ENCODE data around the gene TUBA3E. TPM values are rescaled to one million over a fixed set of nuclear protein-coding genes. Genes with fewer than 3 reads are reported as not detected.
"Not testable (repeated sequence)": the region's sequence is repeated elsewhere in the genome, so short reads cannot be mapped to it uniquely, and the experiment has no call there.

Gene TUBA3E
- polyA plus RNA-seq, 1 donor (not counting 4 experiments of a cell fraction or from before 2014, with no cell fraction given): not detected

GRCh38 chr2:130181880-130182682, 16.2 kb downstream of the TUBA3E start, which contains the start of gene MZT2B:
Gene MZT2B (plus strand): TSS chr2:130182262. CDS start chr2:130182283, 21 bp downstream.
- Histone ChIP-seq H3K36me3 (ENCODE audit: control insufficient read depth in 2 of 2, extremely low read depth in 1 of 2, insufficient read depth in 2 of 2, low read length in 2 of 2) (peaks cover 0 to 12% of the 10 kb centered on the region in 2 experiments), H3K79me2 (ENCODE audit: control insufficient read depth, insufficient read depth, low read length) (peaks cover 71% of the 10 kb centered on the region), H3K9ac (ENCODE audit: control insufficient read depth, extremely low read depth, insufficient read depth, low read length) (peak within 1 kb of the TSS; percentile 92), H3K27ac (ENCODE audit: control insufficient read depth, insufficient read depth, low read length) (peak within 1 kb of the TSS; percentile 86), H2AFZ (ENCODE audit: control insufficient read depth, low read length) (peak within 1 kb of the TSS; percentile 92), H3K4me2 (ENCODE audit: control insufficient read depth, extremely low read depth, insufficient read depth, low read depth, low read length) (peak within 1 kb of the TSS; percentile 93), H3K4me1 (ENCODE audit: control insufficient read depth, extremely low read depth, insufficient read depth, low read length) (peaks cover 12% of the 10 kb centered on the region), H3K4me3 (ENCODE audit: control insufficient read depth in 2 of 3, extremely low read depth in 1 of 3, insufficient read depth in 2 of 3, low read depth in 1 of 3, low read length in 3 of 3) (peak within 1 kb of the TSS; percentile 88 to 99 (median 90))
- H3K9me1 ChIP-seq (ENCODE audit: control insufficient read depth, extremely low read depth, insufficient read depth, low read length); H3K27me3 ChIP-seq (ENCODE audit: control insufficient read depth, extremely low read depth, insufficient read depth, low read length); FAIRE-seq; H4K20me1 ChIP-seq (ENCODE audit: control insufficient read depth, extremely low read depth, insufficient read depth, low read length); dilution Hi-C loops (cut with MboI; ENCODE audit: extremely low pct_ligation_motif_present, low sequenced_read_pairs); H3K9me3 ChIP-seq (ENCODE audit: control insufficient read depth, low read depth, low read length): not testable (repeated sequence)
- DNase-seq (ENCODE audit: low read depth, low spot score): peak; percentile 1
- peak; percentile 40 to 73 (median 58) for TF ChIP-seq CTCF (optimal IDR thresholded peaks at IDR 0.05 in 1 of 3, IDR thresholded peaks at IDR 0.05 in 1 of 3, conservative IDR thresholded peaks at IDR 0.05 in 1 of 3; ENCODE audit: extremely low read depth in 1 of 3, insufficient read depth in 2 of 3, low read length in 3 of 3)

- Histone ChIP-seq H3K27me3 (ENCODE audit: control insufficient read depth, extremely low read depth, insufficient read depth, low read length) (no peaks in the 10 kb centered on the region), H2AFZ (ENCODE audit: control insufficient read depth, low read length) (peak within 1 kb of the TSS; percentile 92), H4K20me1 (ENCODE audit: control insufficient read depth, extremely low read depth, insufficient read depth, low read length) (no peaks in the 10 kb centered on the region), H3K4me2 (ENCODE audit: control insufficient read depth, extremely low read depth, insufficient read depth, low read depth, low read length) (peak within 1 kb of the TSS; percentile 93), H3K9ac (ENCODE audit: control insufficient read depth, extremely low read depth, insufficient read depth, low read length) (peak within 1 kb of the TSS; percentile 92), H3K79me2 (ENCODE audit: control insufficient read depth, insufficient read depth, low read length) (peaks cover 77% of the 10 kb centered on the region), H3K27ac (ENCODE audit: control insufficient read depth, insufficient read depth, low read length) (peak within 1 kb of the TSS; percentile 86), H3K36me3 (ENCODE audit: control insufficient read depth in 2 of 2, extremely low read depth in 1 of 2, insufficient read depth in 2 of 2, low read length in 2 of 2) (peaks cover 1 to 12% of the 10 kb centered on the region in 2 experiments), H3K4me3 (ENCODE audit: control insufficient read depth in 2 of 3, extremely low read depth in 1 of 3, insufficient read depth in 2 of 3, low read depth in 1 of 3, low read length in 3 of 3) (peak within 1 kb of the TSS; percentile 88 to 99 (median 90)), H3K9me1 (ENCODE audit: control insufficient read depth, extremely low read depth, insufficient read depth, low read length) (peaks cover 4% of the 10 kb centered on the region), H3K4me1 (ENCODE audit: control insufficient read depth, extremely low read depth, insufficient read depth, low read length) (peaks cover 12% of the 10 kb centered on the region), H3K9me3 (ENCODE audit: control insufficient read depth, low read depth, low read length) (no peaks in the 10 kb centered on the region)
- no peak for FAIRE-seq
- dilution Hi-C loops (cut with MboI; ENCODE audit: extremely low pct_ligation_motif_present, low sequenced_read_pairs): no loop called here
- DNase-seq (ENCODE audit: low read depth, low spot score): peak; percentile 58
- TF ChIP-seq EZH2 (IDR thresholded peaks at IDR 0.05; ENCODE audit: low read length) (no peak), CTCF (optimal IDR thresholded peaks at IDR 0.05 in 1 of 3, IDR thresholded peaks at IDR 0.05 in 1 of 3, conservative IDR thresholded peaks at IDR 0.05 in 1 of 3; ENCODE audit: extremely low read depth in 1 of 3, insufficient read depth in 2 of 3, low read length in 3 of 3) (no peak)
Measured at GRCh38 chr2:130181325-130181879, 16.8 kb downstream of the TUBA3E start, which contains the start of gene SMPD4. Gene SMPD4 (minus strand): TSS chr2:130181602. CDS start chr2:130176592, 5,010 bp downstream.

GRCh38 chr2:130180404-130181324, 17.6 kb downstream of the TUBA3E start:
- H3K79me2 ChIP-seq (ENCODE audit: control insufficient read depth, insufficient read depth, low read length): peaks cover 75% of the 10 kb centered on the region
- peak overlapping the region; percentile 86 for H3K27ac ChIP-seq (ENCODE audit: control insufficient read depth, insufficient read depth, low read length)
- H3K36me3 ChIP-seq (ENCODE audit: control insufficient read depth in 2 of 2, extremely low read depth in 1 of 2, insufficient read depth in 2 of 2, low read length in 2 of 2): peaks cover 4 to 12% of the 10 kb centered on the region in 2 experiments
- peak overlapping the region; percentile 92 for H3K9ac ChIP-seq (ENCODE audit: control insufficient read depth, extremely low read depth, insufficient read depth, low read length)
- DNase-seq (ENCODE audit: low read depth, low spot score); dilution Hi-C loops (cut with MboI; ENCODE audit: extremely low pct_ligation_motif_present, low sequenced_read_pairs); FAIRE-seq; H3K9me3 ChIP-seq (ENCODE audit: control insufficient read depth, low read depth, low read length); H4K20me1 ChIP-seq (ENCODE audit: control insufficient read depth, extremely low read depth, insufficient read depth, low read length); H3K27me3 ChIP-seq (ENCODE audit: control insufficient read depth, extremely low read depth, insufficient read depth, low read length); H3K9me1 ChIP-seq (ENCODE audit: control insufficient read depth, extremely low read depth, insufficient read depth, low read length): not testable (repeated sequence)
- peak overlapping the region; percentile 80 for H2AFZ ChIP-seq (ENCODE audit: control insufficient read depth, low read length)
- H3K4me3 ChIP-seq (ENCODE audit: control insufficient read depth in 2 of 3, extremely low read depth in 1 of 3, insufficient read depth in 2 of 3, low read depth in 1 of 3, low read length in 3 of 3): peak overlapping the region; percentile 88 to 99 (median 90)
- peaks cover 12% of the 10 kb centered on the region for H3K4me1 ChIP-seq (ENCODE audit: control insufficient read depth, extremely low read depth, insufficient read depth, low read length)
- peak overlapping the region; percentile 93 for H3K4me2 ChIP-seq (ENCODE audit: control insufficient read depth, extremely low read depth, insufficient read depth, low read depth, low read length)

All from keratinocyte (primary cell).